Neural cell (in vitro differentiated cells): Measurements from ENCODE around the gene HSDL2. TPM values are rescaled to one million over a fixed set of nuclear protein-coding genes. Genes with fewer than 3 reads are reported as not detected.

Source experiments
- H2AFZ ChIP-seq: fragments of 200-600, 300-800 bp; sonication (generic), shearing (Covaris generic); 2 replicates; pipeline ENCODE4 v1.6.0; 2014; ENCODE audit warnings: low read depth, mild to moderate bottlenecking, antibody characterized with exemption, low read length, moderate library complexity
- H3F3A ChIP-seq: fragments of 200-600 bp; shearing (Covaris generic); 2 replicates; pipeline ENCODE4 v1.6.1; 2016; ENCODE audit warnings: mild to moderate bottlenecking, moderate library complexity, mixed read lengths, antibody characterized with exemption, low read length; ENCODE audit not compliant: insufficient read depth, poor library complexity, severe bottlenecking
- H3K27ac ChIP-seq: fragments of 200-600, 300-800 bp; sonication (generic), shearing (Covaris generic); 2 replicates; pipeline ENCODE4 v1.5.1; 2014; ENCODE audit warnings: mild to moderate bottlenecking, low read length, moderate library complexity
- H3K27me3 ChIP-seq: fragments of 300-800, 200-600 bp; sonication (generic), shearing (Covaris generic); 2 replicates; pipeline ENCODE4 v1.6.0; 2014; ENCODE audit warnings: mild to moderate bottlenecking, low read depth, low read length, moderate library complexity; ENCODE audit not compliant: insufficient read depth
- H3K36me3 ChIP-seq: fragments of 300-800, 200-600 bp; sonication (generic), shearing (Covaris generic); 2 replicates; pipeline ENCODE4 v1.5.1; 2014; ENCODE audit warnings: mild to moderate bottlenecking, antibody characterized with exemption, low read length, moderate library complexity; ENCODE audit not compliant: insufficient read depth
- H3K4me2 ChIP-seq: fragments of 300-800, 200-600 bp; sonication (generic), shearing (Covaris generic); 2 replicates; pipeline ENCODE4 v1.6.0; 2014; ENCODE audit warnings: mild to moderate bottlenecking, low read length
- H3K4me3 ChIP-seq: fragments of 300-800, 200-600 bp; sonication (generic), shearing (Covaris generic); 2 replicates; pipeline ENCODE4 v1.5.1; 2014; ENCODE audit warnings: mild to moderate bottlenecking, low read length, moderate library complexity
- H3K79me2 ChIP-seq: fragments of 200-600 bp; shearing (Covaris generic); replicated peaks from 2 replicates; pipeline ENCODE4 v1.6.0; 2014; ENCODE audit warnings: mild to moderate bottlenecking, low read length, moderate library complexity; ENCODE audit not compliant: insufficient read depth
- H3K9ac ChIP-seq: fragments of 300-800, 200-600 bp; sonication (generic), shearing (Covaris generic); 2 replicates; pipeline ENCODE4 v1.6.1; 2016; ENCODE audit warnings: mild to moderate bottlenecking, low read length, mixed read lengths
- H3K9me2 ChIP-seq: fragments of 200-600 bp; shearing (Covaris generic); 2 replicates; pipeline ENCODE4 v1.6.1; 2016; ENCODE audit warnings: mild to moderate bottlenecking, low read length, mixed read lengths; ENCODE audit not compliant: insufficient read depth
- H3K9me3 ChIP-seq: fragments of 200-600, 300-800 bp; sonication (generic), shearing (Covaris generic); 2 replicates; pipeline ENCODE4 v1.6.1; 2016; ENCODE audit warnings: mild to moderate bottlenecking, mixed run types, low read length, moderate library complexity, mixed read lengths
- H4K20me1 ChIP-seq: fragments of 200-600 bp; shearing (Covaris generic); 2 replicates; pipeline ENCODE4 v1.6.1; 2016; ENCODE audit warnings: mild to moderate bottlenecking, mixed run types; ENCODE audit not compliant: insufficient read depth
- EP300 ChIP-seq: fragments of 450-650 bp; conservative IDR thresholded peaks from 2 replicates; pipeline ENCODE4 v1.6.1; 2014; ENCODE audit warnings: antibody characterized with exemption, mild to moderate bottlenecking, moderate library complexity; ENCODE audit not compliant: poor library complexity, severe bottlenecking
- EZH2 ChIP-seq: fragments of 200-600, 300-800 bp; shearing (Covaris generic), sonication (generic); IDR thresholded peaks from 2 replicates; pipeline ENCODE4 v1.6.1; 2014; ENCODE audit warnings: antibody characterized with exemption, low read length, borderline replicate concordance, mild to moderate bottlenecking; ENCODE audit not compliant: insufficient read depth, poor library complexity, severe bottlenecking
- MXI1 ChIP-seq: fragments of 450-650 bp; conservative IDR thresholded peaks from 2 replicates; pipeline ENCODE4 v1.6.1; 2014; ENCODE audit warnings: antibody characterized with exemption, mild to moderate bottlenecking; ENCODE audit not compliant: poor library complexity, severe bottlenecking
- POLR2AphosphoS5 ChIP-seq: IDR thresholded peaks from 2 replicates; pipeline ENCODE4 v1.6.1; 2012
- RAD21 ChIP-seq: fragments of 450-650 bp; conservative IDR thresholded peaks from 2 replicates; pipeline ENCODE4 v1.6.1; 2014; ENCODE audit warnings: antibody characterized with exemption, mild to moderate bottlenecking, moderate library complexity
- SMC3 ChIP-seq: fragments of 450-650 bp; conservative IDR thresholded peaks from 2 replicates; pipeline ENCODE4 v1.6.1; 2014; ENCODE audit warnings: antibody characterized with exemption, mild to moderate bottlenecking, moderate library complexity; ENCODE audit not compliant: poor library complexity
- TAF1 ChIP-seq: IDR thresholded peaks from 2 replicates; pipeline ENCODE4 v1.6.1; 2012; ENCODE audit warnings: low read depth
- polyA plus RNA-seq: library from polyadenylated mRNA; depleted of rRNA; stranded (reverse); fragments of >200 nt; gene quantifications from 2 replicates; pipeline ENCODE4 v1.2.3, GENCODE V29; 2014
- TF ChIP-seq, protein P1 (sequence below): IDR thresholded peaks from 2 replicates; pipeline ENCODE4 v1.6.1; 2012; ENCODE audit warnings: borderline replicate concordance
- TF ChIP-seq, protein P2 (sequence below): fragments of 450-650 bp; IDR thresholded peaks from 2 replicates; pipeline ENCODE4 v1.5.1; 2014; ENCODE audit warnings: antibody characterized with exemption, mild to moderate bottlenecking, moderate library complexity; ENCODE audit not compliant: poor library complexity, severe bottlenecking

HSDL2 gene
- polyA plus RNA-seq, 1 donor from 2014 or later = 9.0 TPM

DNA sequence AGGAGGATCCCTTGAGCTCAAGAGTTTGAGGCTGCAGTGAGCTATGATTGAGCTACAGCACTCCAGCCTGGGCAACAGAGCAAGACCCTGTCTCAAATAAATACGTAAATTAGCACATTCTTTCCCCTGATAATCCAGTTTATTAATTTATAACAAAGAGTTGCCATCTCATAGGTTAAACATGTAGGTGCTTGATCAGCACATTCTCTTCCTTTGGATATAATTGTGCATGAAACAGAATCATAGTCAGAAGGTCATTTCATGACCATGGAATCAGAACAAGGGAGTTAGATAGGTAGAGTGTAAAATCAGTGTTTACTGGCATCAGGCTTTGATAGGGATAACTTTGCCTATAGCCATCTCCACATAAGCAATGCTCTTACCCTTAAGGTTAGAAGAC, 63.7 kb downstream of the HSDL2 start:
- Histone ChIP-seq H3K4me2 (no peak overlapping the region), H3K9me2 (no peaks in the 10 kb centered on the region), H3K9ac (no peak overlapping the region), H2AFZ (no peak overlapping the region), H3F3A (no peaks in the 10 kb centered on the region), H3K27me3 (no peaks in the 10 kb centered on the region), H3K36me3 (no peaks in the 10 kb centered on the region), H3K27ac (no peak overlapping the region), H3K79me2 (no peaks in the 10 kb centered on the region), H4K20me1 (no peaks in the 10 kb centered on the region), H3K9me3 (no peaks in the 10 kb centered on the region), H3K4me3 (no peak overlapping the region)
- no peak for TF ChIP-seq EZH2
- TF ChIP-seq SMC3 = no peak
- TF ChIP-seq MXI1 = no peak
- TF ChIP-seq, protein P1, sequence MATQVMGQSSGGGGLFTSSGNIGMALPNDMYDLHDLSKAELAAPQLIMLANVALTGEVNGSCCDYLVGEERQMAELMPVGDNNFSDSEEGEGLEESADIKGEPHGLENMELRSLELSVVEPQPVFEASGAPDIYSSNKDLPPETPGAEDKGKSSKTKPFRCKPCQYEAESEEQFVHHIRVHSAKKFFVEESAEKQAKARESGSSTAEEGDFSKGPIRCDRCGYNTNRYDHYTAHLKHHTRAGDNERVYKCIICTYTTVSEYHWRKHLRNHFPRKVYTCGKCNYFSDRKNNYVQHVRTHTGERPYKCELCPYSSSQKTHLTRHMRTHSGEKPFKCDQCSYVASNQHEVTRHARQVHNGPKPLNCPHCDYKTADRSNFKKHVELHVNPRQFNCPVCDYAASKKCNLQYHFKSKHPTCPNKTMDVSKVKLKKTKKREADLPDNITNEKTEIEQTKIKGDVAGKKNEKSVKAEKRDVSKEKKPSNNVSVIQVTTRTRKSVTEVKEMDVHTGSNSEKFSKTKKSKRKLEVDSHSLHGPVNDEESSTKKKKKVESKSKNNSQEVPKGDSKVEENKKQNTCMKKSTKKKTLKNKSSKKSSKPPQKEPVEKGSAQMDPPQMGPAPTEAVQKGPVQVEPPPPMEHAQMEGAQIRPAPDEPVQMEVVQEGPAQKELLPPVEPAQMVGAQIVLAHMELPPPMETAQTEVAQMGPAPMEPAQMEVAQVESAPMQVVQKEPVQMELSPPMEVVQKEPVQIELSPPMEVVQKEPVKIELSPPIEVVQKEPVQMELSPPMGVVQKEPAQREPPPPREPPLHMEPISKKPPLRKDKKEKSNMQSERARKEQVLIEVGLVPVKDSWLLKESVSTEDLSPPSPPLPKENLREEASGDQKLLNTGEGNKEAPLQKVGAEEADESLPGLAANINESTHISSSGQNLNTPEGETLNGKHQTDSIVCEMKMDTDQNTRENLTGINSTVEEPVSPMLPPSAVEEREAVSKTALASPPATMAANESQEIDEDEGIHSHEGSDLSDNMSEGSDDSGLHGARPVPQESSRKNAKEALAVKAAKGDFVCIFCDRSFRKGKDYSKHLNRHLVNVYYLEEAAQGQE = no peak
- TF ChIP-seq, protein P2, sequence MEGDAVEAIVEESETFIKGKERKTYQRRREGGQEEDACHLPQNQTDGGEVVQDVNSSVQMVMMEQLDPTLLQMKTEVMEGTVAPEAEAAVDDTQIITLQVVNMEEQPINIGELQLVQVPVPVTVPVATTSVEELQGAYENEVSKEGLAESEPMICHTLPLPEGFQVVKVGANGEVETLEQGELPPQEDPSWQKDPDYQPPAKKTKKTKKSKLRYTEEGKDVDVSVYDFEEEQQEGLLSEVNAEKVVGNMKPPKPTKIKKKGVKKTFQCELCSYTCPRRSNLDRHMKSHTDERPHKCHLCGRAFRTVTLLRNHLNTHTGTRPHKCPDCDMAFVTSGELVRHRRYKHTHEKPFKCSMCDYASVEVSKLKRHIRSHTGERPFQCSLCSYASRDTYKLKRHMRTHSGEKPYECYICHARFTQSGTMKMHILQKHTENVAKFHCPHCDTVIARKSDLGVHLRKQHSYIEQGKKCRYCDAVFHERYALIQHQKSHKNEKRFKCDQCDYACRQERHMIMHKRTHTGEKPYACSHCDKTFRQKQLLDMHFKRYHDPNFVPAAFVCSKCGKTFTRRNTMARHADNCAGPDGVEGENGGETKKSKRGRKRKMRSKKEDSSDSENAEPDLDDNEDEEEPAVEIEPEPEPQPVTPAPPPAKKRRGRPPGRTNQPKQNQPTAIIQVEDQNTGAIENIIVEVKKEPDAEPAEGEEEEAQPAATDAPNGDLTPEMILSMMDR = no peak
- TF ChIP-seq TAF1 = no peak
- no peak for TF ChIP-seq EP300

DNA sequence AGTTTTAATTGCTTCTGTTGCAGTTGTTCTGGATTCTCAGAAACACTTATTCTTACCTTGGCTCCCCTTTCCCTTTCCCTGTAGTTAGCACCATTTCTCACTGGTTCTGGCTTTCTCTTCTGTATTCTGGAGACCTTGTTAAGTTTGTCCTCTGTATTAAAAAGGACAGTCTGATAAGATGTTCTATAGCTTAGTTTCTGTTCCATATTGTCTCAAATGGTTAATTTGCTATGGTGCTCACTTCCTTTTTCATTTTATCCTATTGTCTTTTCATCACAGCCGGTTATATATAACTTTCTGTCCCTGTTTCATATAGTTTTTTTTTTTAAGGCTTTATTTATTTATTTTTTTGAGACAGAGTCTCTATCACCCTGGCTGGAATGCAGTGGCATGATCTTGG, 65.3 kb downstream of the HSDL2 start:
- H3K9ac ChIP-seq = no peak overlapping the region
- TF ChIP-seq, protein P2 = no peak
- no peak for TF ChIP-seq TAF1
- TF ChIP-seq EZH2 = no peak
- no peak for TF ChIP-seq SMC3
- TF ChIP-seq MXI1 = no peak
- TF ChIP-seq, protein P1 = no peak
- TF ChIP-seq RAD21 = no peak
- TF ChIP-seq POLR2AphosphoS5 = no peak
- TF ChIP-seq EP300 = no peak
- H3K9me2 ChIP-seq = no peaks in the 10 kb centered on the region
- H3F3A ChIP-seq = no peaks in the 10 kb centered on the region
- no peaks in the 10 kb centered on the region for H3K9me3 ChIP-seq
- H3K4me3 ChIP-seq = no peak overlapping the region
- H3K4me2 ChIP-seq = no peak overlapping the region
- H2AFZ ChIP-seq = no peak overlapping the region
- H3K36me3 ChIP-seq = no peaks in the 10 kb centered on the region
- no peak overlapping the region for H3K27ac ChIP-seq
- H4K20me1 ChIP-seq = no peaks in the 10 kb centered on the region
- H3K79me2 ChIP-seq = no peaks in the 10 kb centered on the region
- H3K27me3 ChIP-seq = no peaks in the 10 kb centered on the region
